ENCODE results near the gene UBAC1.

GRCh38 chr9:135889564-135890189 is 71.5 kb downstream of the UBAC1 start:
- TF ChIP-seq POLR2A (IDR thresholded peaks at IDR 0.05; ENCODE audit: extremely low read depth, insufficient read length), result no peak
- TF ChIP-seq, protein P1, sequence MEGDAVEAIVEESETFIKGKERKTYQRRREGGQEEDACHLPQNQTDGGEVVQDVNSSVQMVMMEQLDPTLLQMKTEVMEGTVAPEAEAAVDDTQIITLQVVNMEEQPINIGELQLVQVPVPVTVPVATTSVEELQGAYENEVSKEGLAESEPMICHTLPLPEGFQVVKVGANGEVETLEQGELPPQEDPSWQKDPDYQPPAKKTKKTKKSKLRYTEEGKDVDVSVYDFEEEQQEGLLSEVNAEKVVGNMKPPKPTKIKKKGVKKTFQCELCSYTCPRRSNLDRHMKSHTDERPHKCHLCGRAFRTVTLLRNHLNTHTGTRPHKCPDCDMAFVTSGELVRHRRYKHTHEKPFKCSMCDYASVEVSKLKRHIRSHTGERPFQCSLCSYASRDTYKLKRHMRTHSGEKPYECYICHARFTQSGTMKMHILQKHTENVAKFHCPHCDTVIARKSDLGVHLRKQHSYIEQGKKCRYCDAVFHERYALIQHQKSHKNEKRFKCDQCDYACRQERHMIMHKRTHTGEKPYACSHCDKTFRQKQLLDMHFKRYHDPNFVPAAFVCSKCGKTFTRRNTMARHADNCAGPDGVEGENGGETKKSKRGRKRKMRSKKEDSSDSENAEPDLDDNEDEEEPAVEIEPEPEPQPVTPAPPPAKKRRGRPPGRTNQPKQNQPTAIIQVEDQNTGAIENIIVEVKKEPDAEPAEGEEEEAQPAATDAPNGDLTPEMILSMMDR (IDR thresholded peaks at IDR 0.05; ENCODE audit: low read depth, low read length), result no peak
- TF ChIP-seq, protein P2, sequence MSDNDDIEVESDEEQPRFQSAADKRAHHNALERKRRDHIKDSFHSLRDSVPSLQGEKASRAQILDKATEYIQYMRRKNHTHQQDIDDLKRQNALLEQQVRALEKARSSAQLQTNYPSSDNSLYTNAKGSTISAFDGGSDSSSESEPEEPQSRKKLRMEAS (IDR thresholded peaks at IDR 0.05; ENCODE audit: low read depth, low read length), result no peak
- TF ChIP-seq MYC (IDR thresholded peaks at IDR 0.05; ENCODE audit: low read depth, low read length), result no peak
